GM23338 (cell line): ENCODE results near the gene SLU7.

Experiments used
- CREB1 ChIP-seq: fragments of 250-450 bp; sonication (Bioruptor Pico); IDR thresholded peaks from 2 replicates; pipeline ENCODE4 v1.5.0; 2020; ENCODE audit warnings: low read depth, mild to moderate bottlenecking, moderate library complexity
- CTCF ChIP-seq, 2 experiments: fragments of 200-600 bp in 1 of 2; sonication (generic) in 1 of 2; conservative IDR thresholded peaks; 2 replicates each; pipeline versions ENCODE4 v1.5.1 to v1.6.1; 2016 to 2017; ENCODE audit warnings: antibody characterized with exemption in 2 of 2, low read depth in 2 of 2, mild to moderate bottlenecking in 2 of 2, moderate library complexity in 1 of 2
- ETS1 ChIP-seq: IDR thresholded peaks from 2 replicates; pipeline ENCODE4 v1.6.1; 2016; ENCODE audit warnings: antibody characterized with exemption
- EZH2 ChIP-seq: fragments of 200-600 bp; sonication (generic); IDR thresholded peaks from one replicate; pipeline ENCODE4 v1.8.0; 2017; ENCODE audit warnings: antibody characterized with exemption, mild to moderate bottlenecking, low read depth; ENCODE audit not compliant: unreplicated experiment
- EZH2phosphoT487 ChIP-seq: fragments of 200-600 bp; sonication (generic); IDR thresholded peaks from one replicate; pipeline ENCODE4 v1.8.1; 2018; ENCODE audit warnings: antibody characterized with exemption; ENCODE audit not compliant: unreplicated experiment
- JUNB ChIP-seq: IDR thresholded peaks from one replicate; pipeline ENCODE4 v1.6.1; 2016; ENCODE audit warnings: antibody characterized with exemption; ENCODE audit not compliant: unreplicated experiment
- POLR2AphosphoS5 ChIP-seq: IDR thresholded peaks from 2 replicates; pipeline ENCODE4 v1.6.1; 2016; ENCODE audit warnings: antibody characterized with exemption, low read depth
- STAT1 ChIP-seq: IDR thresholded peaks from one replicate; pipeline ENCODE4 v1.6.1; 2016; ENCODE audit warnings: antibody characterized with exemption; ENCODE audit not compliant: unreplicated experiment
- ZNF114 ChIP-seq: fragments of 250-450 bp; sonication (Bioruptor Pico); IDR thresholded peaks from 2 replicates; pipeline ENCODE4 v1.5.0; 2020; ENCODE audit warnings: mild to moderate bottlenecking, moderate library complexity
- TF ChIP-seq, protein P1 (sequence below): IDR thresholded peaks from one replicate; pipeline ENCODE4 v1.6.1; 2018; ENCODE audit warnings: antibody characterized with exemption; ENCODE audit not compliant: unreplicated experiment

- TF ChIP-seq EZH2phosphoT487: no peak
- TF ChIP-seq CTCF (conservative IDR thresholded peaks at IDR 0.05; ENCODE audit: low read depth in 2 of 2): no peak
- TF ChIP-seq POLR2AphosphoS5: no peak
- no peak for TF ChIP-seq EZH2
- no peak for TF ChIP-seq ZNF114 (CRISPR knock-in tag)
- TF ChIP-seq CREB1 (CRISPR knock-in tag): no peak
- TF ChIP-seq JUNB: no peak
- TF ChIP-seq, protein P1, sequence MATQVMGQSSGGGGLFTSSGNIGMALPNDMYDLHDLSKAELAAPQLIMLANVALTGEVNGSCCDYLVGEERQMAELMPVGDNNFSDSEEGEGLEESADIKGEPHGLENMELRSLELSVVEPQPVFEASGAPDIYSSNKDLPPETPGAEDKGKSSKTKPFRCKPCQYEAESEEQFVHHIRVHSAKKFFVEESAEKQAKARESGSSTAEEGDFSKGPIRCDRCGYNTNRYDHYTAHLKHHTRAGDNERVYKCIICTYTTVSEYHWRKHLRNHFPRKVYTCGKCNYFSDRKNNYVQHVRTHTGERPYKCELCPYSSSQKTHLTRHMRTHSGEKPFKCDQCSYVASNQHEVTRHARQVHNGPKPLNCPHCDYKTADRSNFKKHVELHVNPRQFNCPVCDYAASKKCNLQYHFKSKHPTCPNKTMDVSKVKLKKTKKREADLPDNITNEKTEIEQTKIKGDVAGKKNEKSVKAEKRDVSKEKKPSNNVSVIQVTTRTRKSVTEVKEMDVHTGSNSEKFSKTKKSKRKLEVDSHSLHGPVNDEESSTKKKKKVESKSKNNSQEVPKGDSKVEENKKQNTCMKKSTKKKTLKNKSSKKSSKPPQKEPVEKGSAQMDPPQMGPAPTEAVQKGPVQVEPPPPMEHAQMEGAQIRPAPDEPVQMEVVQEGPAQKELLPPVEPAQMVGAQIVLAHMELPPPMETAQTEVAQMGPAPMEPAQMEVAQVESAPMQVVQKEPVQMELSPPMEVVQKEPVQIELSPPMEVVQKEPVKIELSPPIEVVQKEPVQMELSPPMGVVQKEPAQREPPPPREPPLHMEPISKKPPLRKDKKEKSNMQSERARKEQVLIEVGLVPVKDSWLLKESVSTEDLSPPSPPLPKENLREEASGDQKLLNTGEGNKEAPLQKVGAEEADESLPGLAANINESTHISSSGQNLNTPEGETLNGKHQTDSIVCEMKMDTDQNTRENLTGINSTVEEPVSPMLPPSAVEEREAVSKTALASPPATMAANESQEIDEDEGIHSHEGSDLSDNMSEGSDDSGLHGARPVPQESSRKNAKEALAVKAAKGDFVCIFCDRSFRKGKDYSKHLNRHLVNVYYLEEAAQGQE: no peak
- no peak for TF ChIP-seq STAT1
- no peak for TF ChIP-seq ETS1
Observed at GRCh38 chr5:160397492-160397891, 21.4 kb downstream of the SLU7 start.
